Karpas-422 (cell line): ENCODE results near the gene SSH2. TPM values are rescaled to one million over a fixed set of nuclear protein-coding genes. Genes with fewer than 3 reads are reported as not detected.
A peak's percentile ranks its signal among the peaks of the same experiment; 100 is the strongest.

Source experiments
- DNase-seq: peaks from one replicate; pipeline ENCODE4 v3.0.0-alpha.2; 2015
- H2AFZ ChIP-seq: fragments of 200-600 bp; sonication (generic); 2 replicates; pipeline ENCODE4 v1.6.1; 2014; ENCODE audit warnings: antibody characterized with exemption, low read length, mixed read lengths
- H3K27ac ChIP-seq: fragments of 200-600 bp; sonication (generic); 2 replicates; pipeline ENCODE4 v1.5.1; 2014; ENCODE audit warnings: mild to moderate bottlenecking, low read length, moderate library complexity
- H3K27me3 ChIP-seq: fragments of 200-600 bp; sonication (generic); 2 replicates; pipeline ENCODE4 v1.6.1; 2014; ENCODE audit warnings: low read length, mixed read lengths
- H3K36me3 ChIP-seq: fragments of 200-600 bp; sonication (generic); 2 replicates; pipeline ENCODE4 v1.6.1; 2014; ENCODE audit warnings: low read length, mixed read lengths; ENCODE audit not compliant: insufficient read depth
- H3K4me1 ChIP-seq: fragments of 200-600 bp; sonication (generic); 2 replicates; pipeline ENCODE4 v1.6.1; 2014; ENCODE audit warnings: mild to moderate bottlenecking, low read length, mixed read lengths
- H3K4me2 ChIP-seq: fragments of 200-600 bp; sonication (generic); 2 replicates; pipeline ENCODE4 v1.6.1; 2014; ENCODE audit warnings: low read length, low read depth, mild to moderate bottlenecking; ENCODE audit not compliant: poor library complexity, severe bottlenecking
- H3K4me3 ChIP-seq: fragments of 200-600 bp; sonication (generic); 2 replicates; pipeline ENCODE4 v1.5.1; 2014; ENCODE audit warnings: mild to moderate bottlenecking, antibody characterized with exemption, low read length, mixed read lengths
- H3K79me2 ChIP-seq: fragments of 200-600 bp; sonication (generic); 2 replicates; pipeline ENCODE4 v1.6.1; 2014; ENCODE audit warnings: mild to moderate bottlenecking, low read length, mixed read lengths
- H3K9ac ChIP-seq: fragments of 200-600 bp; sonication (generic); 2 replicates; pipeline ENCODE4 v1.6.0; 2014; ENCODE audit warnings: low read length
- H3K9me2 ChIP-seq: fragments of 200-600 bp; sonication (generic), shearing (Covaris generic); replicated peaks from 2 replicates; pipeline ENCODE4 v1.6.0; 2014; ENCODE audit warnings: mild to moderate bottlenecking, low read length, moderate library complexity; ENCODE audit not compliant: insufficient read depth
- H3K9me3 ChIP-seq: fragments of 300-700, 200-600 bp; sonication (generic); 2 replicates; pipeline ENCODE4 v1.6.1; 2014; ENCODE audit warnings: low read length, mixed read lengths
- H4K20me1 ChIP-seq: fragments of 200-600 bp; sonication (generic); 2 replicates; pipeline ENCODE4 v1.6.1; 2014; ENCODE audit warnings: mild to moderate bottlenecking, antibody characterized with exemption, low read length, low read depth; ENCODE audit not compliant: insufficient read depth
- total RNA-seq: library from RNA; depleted of rRNA; stranded (reverse); fragments of >200 nt; shearing (Covaris generic); gene quantifications from 2 replicates; pipeline ENCODE4 v1.2.3, GENCODE V29; 2014; ENCODE audit warnings: low replicate concordance

The SSH2 gene
- total RNA-seq, 1 experiment from 2014 or later = 53.9 TPM

DNA sequence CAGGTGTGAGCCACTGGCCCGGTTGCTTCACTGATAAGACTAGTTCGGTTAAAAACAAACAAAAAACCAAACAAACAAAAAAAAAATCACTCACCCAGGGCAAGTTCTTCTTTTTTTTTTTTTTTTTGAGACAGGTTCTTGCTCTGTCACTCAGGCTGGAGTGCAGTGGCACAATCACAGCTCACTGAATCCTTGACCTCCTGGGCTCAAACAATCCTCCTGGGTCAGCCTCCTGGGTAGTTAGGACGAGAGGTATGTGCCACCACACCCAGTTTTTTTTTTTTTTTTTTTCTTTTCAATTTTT is 187.9 kb downstream of the SSH2 start:
- H3K9me3 ChIP-seq = no peaks in the 10 kb centered on the region
- no peaks in the 10 kb centered on the region for H3K9me2 ChIP-seq
- H3K4me1 ChIP-seq = peaks cover 20% of the 10 kb centered on the region
- H3K4me2 ChIP-seq = no peak overlapping the region
- no peaks in the 10 kb centered on the region for H3K36me3 ChIP-seq
- H3K9ac ChIP-seq = no peak overlapping the region
- H3K27me3 ChIP-seq = no peaks in the 10 kb centered on the region
- DNase-seq = peak; percentile 39
- H3K4me3 ChIP-seq = no peak overlapping the region
- H3K27ac ChIP-seq = no peak overlapping the region
- H4K20me1 ChIP-seq = no peaks in the 10 kb centered on the region
- no peak overlapping the region for H2AFZ ChIP-seq
- H3K79me2 ChIP-seq = peaks cover 68% of the 10 kb centered on the region

DNA sequence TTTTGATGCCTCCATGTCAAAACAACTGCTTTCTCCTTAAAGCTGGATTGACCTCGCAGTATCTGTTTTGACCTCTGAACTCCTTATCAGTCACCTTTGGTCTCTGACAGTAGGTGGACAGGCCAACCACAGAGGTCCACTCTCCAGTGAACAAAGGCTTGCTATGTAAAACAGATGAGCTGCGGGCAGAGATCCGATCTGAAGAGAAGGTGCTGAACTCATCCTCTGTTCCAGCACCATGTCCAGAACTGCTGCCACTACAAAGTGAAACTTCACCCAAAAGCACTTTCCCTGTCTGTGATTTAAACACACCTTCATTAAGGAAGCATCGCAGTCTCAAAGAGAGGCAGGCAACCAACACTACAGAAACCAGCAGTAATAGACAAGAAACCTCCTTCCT is 190.0 kb downstream of the SSH2 start:
- H3K9me3 ChIP-seq = no peaks in the 10 kb centered on the region
- no peaks in the 10 kb centered on the region for H3K36me3 ChIP-seq
- no peak overlapping the region for H3K4me3 ChIP-seq
- H3K9me2 ChIP-seq = no peaks in the 10 kb centered on the region
- DNase-seq = no peak
- H3K27ac ChIP-seq = no peak overlapping the region
- H4K20me1 ChIP-seq = no peaks in the 10 kb centered on the region
- H3K4me1 ChIP-seq = peaks cover 2% of the 10 kb centered on the region; the same call in 1 of the 2 replicates
- no peak overlapping the region for H2AFZ ChIP-seq
- peaks cover 56% of the 10 kb centered on the region for H3K79me2 ChIP-seq
- no peak overlapping the region for H3K4me2 ChIP-seq
- no peaks in the 10 kb centered on the region for H3K27me3 ChIP-seq
- H3K9ac ChIP-seq = no peak overlapping the region

DNA sequence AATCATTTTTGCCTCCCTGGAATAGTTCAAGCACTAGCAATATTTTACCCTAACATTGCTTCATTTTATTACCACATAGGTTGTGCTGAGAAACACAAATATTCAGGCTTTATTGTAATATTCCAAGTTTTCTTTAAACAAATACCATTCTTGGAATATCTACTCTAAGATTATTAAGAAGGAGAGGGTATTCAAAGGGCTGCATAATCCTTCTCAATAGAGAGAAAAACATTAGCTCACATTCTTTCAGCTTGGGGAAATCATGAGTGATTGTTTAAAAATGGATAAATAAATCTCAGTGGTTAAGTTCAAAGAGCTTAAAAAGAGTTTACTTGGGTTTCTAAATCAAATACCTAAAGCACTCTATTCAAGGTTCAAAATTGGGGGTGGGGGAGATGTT is 195.4 kb downstream of the SSH2 start:
- H3K4me2 ChIP-seq = no peak overlapping the region
- H3K27me3 ChIP-seq = no peaks in the 10 kb centered on the region
- DNase-seq = no peak
- peaks cover 64% of the 10 kb centered on the region for H3K79me2 ChIP-seq
- no peak overlapping the region for H3K9ac ChIP-seq
- no peaks in the 10 kb centered on the region for H3K4me1 ChIP-seq
- no peaks in the 10 kb centered on the region for H3K9me3 ChIP-seq
- H3K27ac ChIP-seq = no peak overlapping the region
- no peaks in the 10 kb centered on the region for H4K20me1 ChIP-seq
- H3K36me3 ChIP-seq = no peaks in the 10 kb centered on the region
- H3K4me3 ChIP-seq = no peak overlapping the region
- H2AFZ ChIP-seq = no peak overlapping the region
- no peaks in the 10 kb centered on the region for H3K9me2 ChIP-seq

DNA sequence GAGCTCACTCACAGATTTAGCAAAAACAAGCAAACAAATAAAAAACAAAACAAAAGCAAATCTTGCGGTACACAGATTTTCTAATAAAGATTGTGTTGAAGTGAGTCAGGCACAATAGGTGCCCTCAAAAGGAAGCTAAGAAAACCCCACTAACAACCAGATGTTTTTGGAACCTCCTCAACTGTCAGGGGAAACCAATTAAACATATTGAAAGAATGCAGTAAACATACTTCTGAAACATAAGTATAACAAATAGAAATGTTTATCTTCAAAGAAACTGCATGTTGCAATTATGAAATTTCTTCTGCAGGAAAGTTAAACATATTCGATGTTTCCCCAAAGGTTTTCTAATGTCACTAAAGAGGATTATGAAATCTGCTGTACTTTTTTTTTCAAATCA is 196.9 kb downstream of the SSH2 start:
- no peaks in the 10 kb centered on the region for H3K4me1 ChIP-seq
- no peaks in the 10 kb centered on the region for H3K27me3 ChIP-seq
- H3K36me3 ChIP-seq = no peaks in the 10 kb centered on the region
- no peak overlapping the region for H3K9ac ChIP-seq
- H3K4me3 ChIP-seq = no peak overlapping the region
- no peak overlapping the region for H2AFZ ChIP-seq
- no peak overlapping the region for H3K4me2 ChIP-seq
- H3K79me2 ChIP-seq = peaks cover 72% of the 10 kb centered on the region
- H3K9me2 ChIP-seq = no peaks in the 10 kb centered on the region
- DNase-seq = no peak
- H3K27ac ChIP-seq = no peak overlapping the region
- no peaks in the 10 kb centered on the region for H3K9me3 ChIP-seq
- no peaks in the 10 kb centered on the region for H4K20me1 ChIP-seq

DNA sequence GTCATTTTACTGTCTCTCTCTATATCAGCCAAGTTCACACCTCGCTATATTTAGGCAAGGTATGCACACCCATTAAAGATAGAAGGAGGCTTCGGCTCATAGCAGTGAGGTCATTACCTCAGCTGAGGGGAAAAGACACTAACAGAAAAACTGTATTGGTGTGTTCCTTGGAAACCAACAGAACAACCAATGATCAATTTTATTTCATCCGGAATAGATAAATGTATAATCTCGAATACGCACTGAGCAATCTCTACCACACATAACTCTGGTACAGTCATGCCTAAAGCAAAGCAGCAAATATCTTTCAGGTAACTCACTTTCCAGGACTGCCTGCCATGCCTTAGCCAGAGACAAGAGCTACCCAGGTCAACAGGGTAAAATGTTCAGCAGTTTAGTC is 197.4 kb downstream of the SSH2 start:
- Histone ChIP-seq H3K36me3 (no peaks in the 10 kb centered on the region), H4K20me1 (no peaks in the 10 kb centered on the region), H3K27ac (no peak overlapping the region), H3K9me3 (no peaks in the 10 kb centered on the region), H3K79me2 (peaks cover 78% of the 10 kb centered on the region), H2AFZ (no peak overlapping the region), H3K27me3 (no peaks in the 10 kb centered on the region), H3K9me2 (no peaks in the 10 kb centered on the region), H3K4me3 (no peak overlapping the region), H3K4me2 (no peak overlapping the region), H3K9ac (no peak overlapping the region), H3K4me1 (peaks cover 2% of the 10 kb centered on the region)
- no peak for DNase-seq

DNA sequence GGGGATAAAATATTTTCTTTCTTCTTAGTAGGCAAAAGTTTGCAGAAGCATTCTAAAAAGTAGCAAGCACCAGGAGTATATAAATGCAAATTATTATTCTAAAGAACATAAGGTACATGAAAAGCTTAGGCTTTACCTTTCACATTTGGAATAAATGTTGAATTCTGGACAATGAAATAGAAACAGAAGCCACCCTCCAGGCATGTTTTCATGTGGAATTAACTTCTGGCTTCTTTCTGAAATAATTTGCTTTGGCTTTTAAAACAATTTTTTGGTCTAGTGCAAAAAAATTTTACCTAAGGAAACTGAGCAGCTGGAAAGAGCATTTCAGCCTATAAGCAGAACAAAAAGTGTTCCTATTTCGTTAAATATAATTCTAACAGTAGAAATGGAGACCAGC is 197.8 kb downstream of the SSH2 start:
- no peak overlapping the region for H3K4me2 ChIP-seq
- DNase-seq = no peak

DNA sequence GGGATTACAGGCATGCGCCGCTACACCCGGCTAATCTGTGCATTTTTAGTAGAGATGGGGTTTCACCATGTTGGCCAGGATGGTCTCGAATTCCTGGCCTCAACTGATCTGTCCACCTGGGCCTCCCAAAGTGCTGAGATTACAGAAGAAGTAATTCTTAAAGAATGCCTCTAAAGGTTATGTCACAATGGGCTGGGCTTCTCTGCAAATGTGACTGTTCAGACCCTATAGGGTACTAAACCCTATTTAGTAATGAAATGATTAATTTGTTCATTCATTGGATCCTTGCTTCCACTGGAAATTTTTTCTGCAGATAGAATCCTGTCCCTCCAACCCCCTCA is 198.5 kb downstream of the SSH2 start:
- no peaks in the 10 kb centered on the region for H3K27me3 ChIP-seq
- H3K4me2 ChIP-seq = no peak overlapping the region
- no peak overlapping the region for H3K27ac ChIP-seq
- H3K4me3 ChIP-seq = no peak overlapping the region
- no peaks in the 10 kb centered on the region for H4K20me1 ChIP-seq
- H3K9ac ChIP-seq = no peak overlapping the region
- H3K79me2 ChIP-seq = peaks cover 85% of the 10 kb centered on the region
- no peak for DNase-seq
- H2AFZ ChIP-seq = no peak overlapping the region
- peaks cover 13% of the 10 kb centered on the region for H3K4me1 ChIP-seq
- H3K9me3 ChIP-seq = no peaks in the 10 kb centered on the region
- no peaks in the 10 kb centered on the region for H3K36me3 ChIP-seq
- H3K9me2 ChIP-seq = no peaks in the 10 kb centered on the region

More for the DNA sequence above, 197.8 kb downstream of the SSH2 start:
- H3K4me1 ChIP-seq = peaks cover 6% of the 10 kb centered on the region
- H3K4me3 ChIP-seq = no peak overlapping the region
- no peaks in the 10 kb centered on the region for H3K9me3 ChIP-seq
- no peaks in the 10 kb centered on the region for H4K20me1 ChIP-seq
- H3K27me3 ChIP-seq = no peaks in the 10 kb centered on the region
- no peak overlapping the region for H3K9ac ChIP-seq
- no peak overlapping the region for H2AFZ ChIP-seq
- no peaks in the 10 kb centered on the region for H3K36me3 ChIP-seq
- peaks cover 78% of the 10 kb centered on the region for H3K79me2 ChIP-seq
- H3K27ac ChIP-seq = no peak overlapping the region
- H3K9me2 ChIP-seq = no peaks in the 10 kb centered on the region

DNA sequence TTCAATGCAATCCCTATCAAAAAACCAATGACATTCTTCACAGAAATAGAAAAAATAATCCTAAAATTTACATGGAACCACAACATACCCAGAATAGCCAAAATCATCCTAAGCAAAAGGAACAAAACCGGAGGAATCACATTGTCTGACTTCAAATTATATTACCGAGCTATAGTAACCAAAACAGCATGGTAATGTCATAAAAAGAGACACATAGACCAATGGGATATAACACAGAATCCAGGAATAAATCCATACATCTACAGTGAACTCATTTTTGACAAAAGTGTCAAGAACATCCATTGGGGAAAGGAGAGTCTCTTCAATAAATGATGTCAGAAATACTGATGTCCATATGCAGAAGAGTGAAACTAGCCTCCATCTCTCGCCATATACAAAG is 201.5 kb downstream of the SSH2 start:
- H2AFZ ChIP-seq = no peak overlapping the region
- DNase-seq = no peak
- H3K4me1 ChIP-seq = peaks cover 23% of the 10 kb centered on the region
- no peak overlapping the region for H3K9ac ChIP-seq
- H3K27me3 ChIP-seq = no peaks in the 10 kb centered on the region
- no peak overlapping the region for H3K27ac ChIP-seq
- H4K20me1 ChIP-seq = no peaks in the 10 kb centered on the region
- peaks cover 76% of the 10 kb centered on the region for H3K79me2 ChIP-seq
- H3K9me2 ChIP-seq = no peaks in the 10 kb centered on the region
- H3K36me3 ChIP-seq = no peaks in the 10 kb centered on the region
- H3K4me3 ChIP-seq = no peak overlapping the region
- H3K4me2 ChIP-seq = no peak overlapping the region
- H3K9me3 ChIP-seq = no peaks in the 10 kb centered on the region

DNA sequence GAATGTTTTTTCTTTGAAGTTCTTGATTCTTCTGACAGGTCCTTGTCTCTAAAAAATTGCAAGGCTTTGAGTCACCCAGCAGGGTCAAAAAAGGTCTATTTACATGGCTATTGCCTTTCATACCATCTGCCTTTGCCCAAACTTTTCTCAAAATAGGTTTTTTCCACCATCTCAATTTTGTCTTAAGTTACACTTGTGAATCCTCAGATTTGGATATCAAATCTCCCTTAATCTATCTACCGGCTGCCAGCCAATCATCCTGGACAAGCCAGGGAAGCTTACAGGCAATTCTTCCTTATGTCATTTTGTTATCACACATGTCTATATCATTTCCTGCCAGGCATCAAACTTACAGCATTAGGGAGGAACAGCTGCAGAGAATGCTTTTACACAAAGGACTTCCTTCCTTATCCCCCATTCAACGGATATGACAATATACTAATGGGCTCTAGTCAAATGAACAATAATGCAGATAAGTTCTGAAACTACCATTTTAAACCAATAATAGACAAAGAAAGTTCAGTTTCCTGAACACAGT is 203.2 kb downstream of the SSH2 start:
- Histone ChIP-seq H3K79me2 (peaks cover 76% of the 10 kb centered on the region), H3K4me2 (peak overlapping the region; percentile 28), H3K27ac (peak overlapping the region; percentile 53), H3K9ac (no peak overlapping the region), H3K36me3 (no peaks in the 10 kb centered on the region), H2AFZ (no peak overlapping the region), H3K4me3 (no peak overlapping the region), H3K4me1 (peaks cover 37% of the 10 kb centered on the region), H3K27me3 (no peaks in the 10 kb centered on the region), H3K9me3 (no peaks in the 10 kb centered on the region), H4K20me1 (no peaks in the 10 kb centered on the region), H3K9me2 (no peaks in the 10 kb centered on the region)
- peak; percentile 55 for DNase-seq
